ENCODE results near the gene SMARCB1.

- TF ChIP-seq CTCF (conservative IDR thresholded peaks at IDR 0.05 in 1 of 2, IDR thresholded peaks at IDR 0.05 in 1 of 2; ENCODE audit: low read depth in 1 of 2, low read length in 2 of 2) (no peak), EZH2 (IDR thresholded peaks at IDR 0.05; ENCODE audit: low read length, missing control alignments) (no peak)
Observed at GRCh38 chr22:23787600-23787896, 782 bp downstream of the SMARCB1 start.

Data from fibroblast of lung (primary cell).